Adrenal gland (tissue), 5 donors: ENCODE results near the gene GALNT9.
"Not testable (repeated sequence)": the region's sequence is repeated elsewhere in the genome, so short reads cannot be mapped to it uniquely, and the experiment has no call there.

Source experiments
- CTCF ChIP-seq, 6 experiments: fragments of 450-650 bp in 4 of 6; fragments of 200-600 bp in 2 of 6; sonication (generic) in 1 of 6; IDR thresholded peaks; 1 replicate in 5 of 6; 2 replicates in 1 of 6; pipeline versions ENCODE4 v1.5.1 to v1.8.0; 2016 to 2021; ENCODE audit warnings: antibody characterized with exemption in 6 of 6, mild to moderate bottlenecking in 2 of 6, moderate library complexity in 1 of 6
- POLR2A ChIP-seq, 2 donors: fragments of 450-650 bp; IDR thresholded peaks; one replicate each; pipeline ENCODE4 v1.6.1; 2017; ENCODE audit warnings: antibody characterized with exemption in 2 of 2, mild to moderate bottlenecking in 2 of 2, moderate library complexity in 1 of 2
- donor health status: DM: no; HTN: no; CAD: no.

GRCh38 chr12:132265822-132266221 is 63.6 kb downstream of the GALNT9 start:
- TF ChIP-seq CTCF, POLR2A (IDR thresholded peaks at IDR 0.05): not testable (repeated sequence)
